ENCODE results near the gene PPP2R2B.

PPP2R2B gene

DNA sequence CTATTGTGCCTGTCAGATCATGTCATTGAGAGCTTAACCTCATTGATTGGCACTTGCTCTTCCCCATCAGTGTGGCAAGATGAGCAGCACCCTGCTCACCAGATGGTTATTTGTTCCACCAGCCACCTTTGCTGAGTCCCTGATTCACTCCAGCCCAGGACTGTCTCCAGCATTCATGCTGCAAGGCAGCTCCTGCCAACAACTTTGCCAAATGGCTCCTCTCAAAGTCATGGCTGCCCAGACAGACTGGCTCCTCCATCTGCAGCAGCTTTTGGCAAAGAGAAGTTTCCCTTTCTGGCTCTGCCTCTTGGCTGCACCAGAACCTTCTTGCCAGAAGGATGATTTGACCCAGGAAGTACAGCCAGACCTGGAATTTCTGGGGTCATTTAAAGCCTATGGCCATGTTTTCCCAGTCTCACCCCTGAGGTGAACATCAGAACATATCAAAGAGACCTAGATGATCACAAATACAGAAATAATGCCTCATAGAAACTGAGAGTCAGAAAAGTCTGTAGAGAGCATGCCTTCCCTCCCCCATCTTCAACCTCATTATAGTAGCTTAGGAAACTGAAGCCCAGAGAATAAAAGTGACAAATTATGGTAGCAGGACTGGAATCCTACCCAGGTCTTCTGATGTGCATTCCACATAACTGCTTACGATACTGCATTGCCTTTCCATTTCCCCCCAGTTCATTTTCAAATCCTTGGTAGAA is 10.4 kb downstream of the PPP2R2B start:
- Mint-ChIP-seq H3K9me3 (no peaks in the 10 kb centered on the region), H3K4me3 (no peak overlapping the region), H3K27ac (no peak overlapping the region), H3K27me3 (no peaks in the 10 kb centered on the region), H3K36me3 (ENCODE audit: low read depth) (no peaks in the 10 kb centered on the region), H3K4me1 (ENCODE audit: low read depth) (no peaks in the 10 kb centered on the region)

DNA sequence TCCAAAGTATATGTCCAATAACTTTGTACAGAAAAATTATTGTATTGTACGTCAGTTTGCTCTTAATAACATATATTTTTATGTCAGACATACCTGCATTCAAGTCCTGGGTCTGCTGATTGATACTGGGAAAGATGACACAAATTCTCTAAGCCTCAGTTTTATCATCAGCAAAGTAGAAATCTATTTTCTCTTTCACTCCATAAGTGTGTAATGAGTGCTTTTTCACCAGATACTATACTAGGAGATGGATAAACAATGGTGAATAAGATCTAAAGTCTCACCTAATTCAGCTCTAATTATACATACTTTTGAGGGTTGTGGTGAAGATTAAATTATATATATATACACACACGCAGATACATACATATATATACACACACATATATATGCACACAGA is 12.3 kb downstream of the PPP2R2B start:
- H3K4me1 Mint-ChIP-seq (ENCODE audit: low read depth) = no peaks in the 10 kb centered on the region
- H3K27ac Mint-ChIP-seq = no peak overlapping the region
- no peaks in the 10 kb centered on the region for H3K27me3 Mint-ChIP-seq
- H3K4me3 Mint-ChIP-seq = no peak overlapping the region
- no peaks in the 10 kb centered on the region for H3K36me3 Mint-ChIP-seq (ENCODE audit: low read depth)
- no peaks in the 10 kb centered on the region for H3K9me3 Mint-ChIP-seq

DNA sequence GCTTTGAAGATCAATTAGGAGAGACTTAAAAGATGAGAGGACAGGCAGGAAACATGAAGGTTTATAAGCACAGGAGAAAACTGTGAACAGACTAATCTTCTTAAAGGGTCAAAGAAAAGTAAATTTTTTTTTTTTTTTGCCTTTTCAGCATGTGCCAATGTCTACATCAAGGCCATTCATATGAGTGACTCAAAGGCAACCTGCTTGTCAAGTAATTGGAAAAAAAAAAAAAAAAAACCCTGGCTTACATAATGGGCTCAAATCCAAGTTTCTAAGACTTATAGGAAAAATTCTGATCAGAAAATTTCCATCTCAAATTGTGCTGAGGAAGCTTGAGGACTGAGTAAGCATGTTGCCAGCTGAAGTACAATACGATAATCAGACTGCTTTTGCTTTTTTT is 15.9 kb downstream of the PPP2R2B start:
- no peak overlapping the region for H3K4me3 Mint-ChIP-seq
- H3K27me3 Mint-ChIP-seq = no peaks in the 10 kb centered on the region
- H3K36me3 Mint-ChIP-seq (ENCODE audit: low read depth) = no peaks in the 10 kb centered on the region
- no peak overlapping the region for H3K27ac Mint-ChIP-seq
- no peaks in the 10 kb centered on the region for H3K4me1 Mint-ChIP-seq (ENCODE audit: low read depth)
- no peaks in the 10 kb centered on the region for H3K9me3 Mint-ChIP-seq

DNA sequence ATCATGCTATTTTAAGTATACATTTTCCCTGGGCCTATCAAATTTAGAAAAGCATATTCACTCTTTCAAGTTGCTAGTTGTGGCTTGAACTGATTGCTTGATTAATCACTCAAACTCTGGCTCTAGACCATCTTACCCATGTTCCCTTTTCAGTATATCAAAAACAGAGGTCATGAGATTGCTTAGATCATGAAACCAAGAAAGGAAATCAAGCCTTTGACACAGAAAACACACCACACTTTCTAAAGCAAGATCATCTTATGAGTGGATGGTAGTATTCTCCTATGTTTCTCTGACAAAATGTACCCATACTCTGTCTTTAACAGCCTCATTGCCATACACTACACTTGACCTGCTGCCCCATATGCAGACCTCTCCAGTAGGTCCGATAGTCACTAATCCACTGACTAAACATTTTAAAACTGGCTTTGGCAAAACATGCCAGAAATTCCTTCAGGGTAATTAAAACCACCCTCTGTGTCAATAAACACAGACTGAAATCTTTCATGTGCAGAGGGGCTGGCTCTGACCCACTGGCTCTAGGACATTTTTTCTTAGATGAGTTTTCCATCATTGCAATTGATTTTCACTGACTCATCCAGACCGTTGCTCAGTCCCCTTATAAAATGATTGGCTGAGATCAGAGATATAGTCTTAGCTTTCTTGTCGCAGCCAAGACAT is 18.2 kb downstream of the PPP2R2B start:
- no peaks in the 10 kb centered on the region for H3K9me3 Mint-ChIP-seq
- no peak overlapping the region for H3K4me3 Mint-ChIP-seq
- no peaks in the 10 kb centered on the region for H3K36me3 Mint-ChIP-seq (ENCODE audit: low read depth)
- no peaks in the 10 kb centered on the region for H3K27me3 Mint-ChIP-seq
- no peak overlapping the region for H3K27ac Mint-ChIP-seq
- no peaks in the 10 kb centered on the region for H3K4me1 Mint-ChIP-seq (ENCODE audit: low read depth)

DNA sequence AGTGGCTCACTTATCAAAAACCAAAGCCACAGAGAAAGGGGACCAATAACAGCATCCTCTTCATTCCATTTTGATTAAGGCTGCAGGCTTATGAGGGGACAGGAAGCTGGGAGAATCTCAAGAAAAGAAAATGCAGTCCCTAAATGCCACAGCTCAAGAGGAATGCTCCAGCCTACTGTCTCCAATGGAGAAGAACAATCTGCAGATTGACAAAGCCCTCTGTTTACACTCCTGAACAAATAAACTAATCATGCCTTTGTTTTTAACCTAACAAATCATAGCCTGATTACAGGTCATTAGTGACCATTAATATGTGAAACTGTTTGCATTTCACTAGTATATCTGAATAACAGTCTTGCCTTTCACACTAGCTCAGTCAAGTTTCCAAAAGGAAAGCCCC is 26.5 kb downstream of the PPP2R2B start:
- Mint-ChIP-seq H3K9me3 (no peaks in the 10 kb centered on the region), H3K36me3 (ENCODE audit: low read depth) (no peaks in the 10 kb centered on the region), H3K4me1 (ENCODE audit: low read depth) (no peaks in the 10 kb centered on the region), H3K27ac (no peak overlapping the region), H3K27me3 (no peaks in the 10 kb centered on the region), H3K4me3 (no peak overlapping the region)

DNA sequence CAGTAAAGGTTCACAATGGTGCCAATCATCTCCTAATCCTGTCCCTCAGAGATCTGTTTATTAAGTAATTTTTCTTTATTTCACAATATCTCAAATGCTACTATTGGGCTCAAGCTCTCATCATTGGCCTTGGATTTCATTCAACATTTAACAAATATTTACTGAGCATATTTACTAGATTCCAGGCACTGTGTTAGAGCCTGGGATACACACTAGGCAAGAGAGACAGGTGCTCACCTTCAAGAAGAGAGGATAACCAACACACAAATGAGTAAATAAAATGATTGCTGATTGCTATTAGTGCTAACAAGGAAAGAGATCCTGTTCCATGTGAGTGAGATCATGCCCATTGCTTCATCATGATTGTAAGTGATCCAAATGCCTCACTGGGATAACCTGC is 27.4 kb downstream of the PPP2R2B start:
- H3K4me3 Mint-ChIP-seq = no peak overlapping the region
- H3K4me1 Mint-ChIP-seq (ENCODE audit: low read depth) = no peaks in the 10 kb centered on the region
- no peak overlapping the region for H3K27ac Mint-ChIP-seq
- no peaks in the 10 kb centered on the region for H3K36me3 Mint-ChIP-seq (ENCODE audit: low read depth)
- no peaks in the 10 kb centered on the region for H3K9me3 Mint-ChIP-seq
- H3K27me3 Mint-ChIP-seq = no peaks in the 10 kb centered on the region

DNA sequence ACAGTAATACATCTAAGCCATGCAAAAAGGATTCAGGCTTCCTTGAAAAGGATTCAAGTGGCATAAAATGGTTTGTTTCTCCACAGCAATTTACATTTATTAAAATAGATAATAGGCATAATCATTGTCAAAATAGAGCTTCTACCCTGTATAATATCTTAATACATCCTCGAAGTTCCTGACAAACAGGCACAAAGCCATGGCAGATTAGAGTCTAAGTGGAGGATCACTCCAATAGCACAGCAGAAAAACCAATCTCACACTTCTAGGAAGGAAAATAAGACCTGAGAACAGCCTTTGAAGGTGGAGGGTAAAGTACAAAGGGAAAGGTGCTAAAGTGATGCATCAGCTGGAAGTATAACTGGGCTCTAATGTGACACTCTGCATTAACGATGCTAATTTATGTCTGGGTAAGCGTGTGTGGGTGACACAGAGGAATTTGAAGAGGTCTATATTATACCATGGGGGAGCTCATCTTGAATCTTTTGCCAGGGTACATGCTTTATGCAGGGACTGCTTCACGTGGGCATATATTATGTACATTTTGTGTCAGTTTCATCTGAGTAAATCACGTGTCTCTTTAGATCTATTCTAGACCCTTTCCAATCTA is 28.8 kb downstream of the PPP2R2B start:
- no peak overlapping the region for H3K27ac Mint-ChIP-seq
- H3K36me3 Mint-ChIP-seq (ENCODE audit: low read depth) = no peaks in the 10 kb centered on the region

DNA sequence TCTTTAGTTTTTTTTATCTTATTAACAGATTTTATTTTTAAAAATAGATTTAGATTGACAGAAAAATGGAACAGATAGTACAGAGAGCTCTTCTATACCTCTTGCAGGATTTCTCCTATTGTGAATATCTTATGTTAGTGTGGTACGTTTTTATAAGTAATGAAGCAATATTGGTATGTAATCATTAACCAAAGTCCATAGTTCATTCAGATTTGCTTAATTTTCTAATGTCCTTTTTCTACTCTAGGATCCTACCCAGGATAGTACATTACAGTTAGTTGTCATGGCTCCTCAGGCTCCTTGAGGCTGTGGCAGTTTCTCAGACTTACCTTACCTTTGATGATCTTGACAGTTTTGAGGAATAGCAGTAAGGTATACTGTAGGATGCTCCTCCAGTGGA is 30.4 kb downstream of the PPP2R2B start:
- Mint-ChIP-seq H3K9me3 (no peaks in the 10 kb centered on the region), H3K4me3 (no peak overlapping the region), H3K27me3 (no peaks in the 10 kb centered on the region), H3K27ac (no peak overlapping the region), H3K36me3 (ENCODE audit: low read depth) (no peaks in the 10 kb centered on the region), H3K4me1 (ENCODE audit: low read depth) (no peaks in the 10 kb centered on the region)

More for the DNA sequence above, 28.8 kb downstream of the PPP2R2B start:
- Mint-ChIP-seq H3K4me3 (no peak overlapping the region), H3K4me1 (ENCODE audit: low read depth) (no peaks in the 10 kb centered on the region), H3K9me3 (no peaks in the 10 kb centered on the region), H3K27me3 (no peaks in the 10 kb centered on the region)

DNA sequence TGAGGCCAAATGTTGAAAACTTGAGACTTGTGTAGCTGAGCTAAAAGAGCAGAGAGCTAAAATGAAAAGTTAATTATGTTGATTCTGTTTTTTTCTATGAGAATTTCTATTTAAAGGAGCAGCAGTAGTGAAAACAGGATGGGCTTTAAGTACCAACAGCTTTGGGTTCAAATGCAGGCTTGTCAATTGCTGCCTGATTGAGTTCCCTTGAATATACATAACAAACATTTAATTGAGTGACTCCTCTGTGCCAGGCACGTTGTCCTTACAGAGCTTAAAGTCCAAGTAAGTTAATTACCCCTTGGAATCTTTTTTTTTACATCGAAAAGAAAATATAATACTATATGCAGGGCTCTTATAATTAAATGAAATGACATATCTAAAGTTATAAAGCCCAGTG is 38.5 kb downstream of the PPP2R2B start:
- Mint-ChIP-seq H3K36me3 (ENCODE audit: low read depth) (no peaks in the 10 kb centered on the region), H3K9me3 (peaks cover 3% of the 10 kb centered on the region), H3K4me1 (ENCODE audit: low read depth) (no peaks in the 10 kb centered on the region), H3K4me3 (no peak overlapping the region), H3K27me3 (no peaks in the 10 kb centered on the region), H3K27ac (no peak overlapping the region)

DNA sequence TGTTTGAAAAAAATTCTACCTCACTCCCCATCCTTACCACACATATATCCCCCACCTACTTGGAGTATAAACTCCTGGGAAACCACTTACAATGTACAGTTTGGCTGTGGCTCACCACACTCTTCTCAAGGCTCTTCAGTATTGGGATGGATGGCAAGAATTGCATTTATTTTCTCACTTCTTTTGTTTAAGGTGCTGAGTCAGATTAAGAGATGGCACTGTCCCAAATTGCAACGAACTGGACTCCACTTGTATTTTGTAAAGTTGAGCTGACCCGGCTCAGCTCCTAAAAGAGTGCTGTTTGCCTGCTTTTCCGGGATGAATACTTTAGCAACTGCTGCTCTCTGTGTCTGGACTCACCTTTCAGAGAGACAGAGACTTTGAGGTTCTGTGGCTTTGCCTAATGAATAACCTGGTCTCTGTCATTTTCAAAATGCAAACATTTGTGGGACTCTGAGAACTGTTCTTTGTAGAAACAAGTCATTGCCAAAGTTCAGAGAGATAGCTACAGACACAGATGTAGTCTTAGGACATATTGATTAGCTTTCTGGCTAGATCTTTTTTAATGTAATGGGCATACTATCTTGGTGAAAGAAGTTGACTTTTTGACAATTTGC is 42.2 kb downstream of the PPP2R2B start:
- H3K36me3 Mint-ChIP-seq (ENCODE audit: low read depth) = no peaks in the 10 kb centered on the region
- peaks cover 6% of the 10 kb centered on the region for H3K4me1 Mint-ChIP-seq (ENCODE audit: low read depth)
- H3K9me3 Mint-ChIP-seq = peaks cover 3% of the 10 kb centered on the region
- H3K4me3 Mint-ChIP-seq = no peak overlapping the region
- no peak overlapping the region for H3K27ac Mint-ChIP-seq
- H3K27me3 Mint-ChIP-seq = no peaks in the 10 kb centered on the region

DNA sequence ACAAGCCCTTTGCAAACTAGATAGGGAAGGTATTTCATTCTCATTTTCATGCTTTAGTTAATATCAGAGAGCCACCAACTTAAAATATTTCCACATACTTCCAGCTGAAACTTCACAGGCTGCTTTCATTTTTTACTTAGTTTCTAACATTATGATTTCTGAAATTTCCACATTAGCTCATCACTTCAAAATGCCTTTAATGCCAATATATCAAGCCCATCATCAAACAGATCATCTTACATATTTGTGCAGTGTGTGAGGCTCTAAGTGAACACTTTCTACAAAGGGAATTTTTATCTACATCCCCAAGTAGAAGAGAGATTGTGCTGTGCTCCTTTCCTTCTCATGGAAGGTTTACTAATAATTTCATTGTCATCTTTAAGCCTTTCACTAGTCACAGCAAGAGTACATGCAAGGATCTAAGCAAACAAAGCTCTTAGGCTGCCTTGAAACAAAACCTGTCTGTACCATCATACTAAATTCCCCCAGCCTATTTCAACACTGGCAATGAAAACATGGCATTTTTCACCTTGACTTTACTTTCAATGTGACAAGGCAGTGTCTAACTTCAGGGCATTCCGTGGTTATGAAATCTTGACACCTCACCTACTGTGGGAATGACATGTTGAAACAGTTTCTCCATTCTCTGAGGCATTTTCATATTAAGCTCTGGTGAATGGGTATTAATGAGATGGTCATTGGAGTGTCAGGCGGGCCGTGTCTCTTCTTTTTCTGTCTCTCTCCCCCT is 45.4 kb downstream of the PPP2R2B start:
- Mint-ChIP-seq H3K27me3 (no peaks in the 10 kb centered on the region), H3K9me3 (no peaks in the 10 kb centered on the region), H3K4me3 (no peak overlapping the region), H3K27ac (no peak overlapping the region), H3K36me3 (ENCODE audit: low read depth) (no peaks in the 10 kb centered on the region), H3K4me1 (ENCODE audit: low read depth) (peaks cover 6% of the 10 kb centered on the region)

DNA sequence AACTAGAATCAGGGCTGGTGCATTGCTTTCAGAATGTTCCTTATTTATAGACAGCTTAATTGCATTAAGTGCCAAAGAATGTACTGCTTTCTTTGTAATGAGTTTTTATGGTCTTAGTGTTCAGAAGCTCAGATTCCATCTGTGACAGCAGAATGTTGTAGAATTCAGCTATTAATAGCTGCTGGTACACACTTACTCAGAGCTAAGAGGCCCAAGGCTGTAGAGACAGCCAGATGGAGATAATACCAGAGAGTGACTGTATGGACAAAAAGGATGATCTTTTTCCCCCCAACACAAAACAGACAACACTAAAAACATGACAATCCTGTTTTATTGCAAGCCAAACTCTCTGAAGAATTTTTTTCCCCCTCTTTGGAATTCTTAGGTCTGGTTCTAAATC is 50.2 kb downstream of the PPP2R2B start:
- H3K36me3 Mint-ChIP-seq (ENCODE audit: low read depth) = no peaks in the 10 kb centered on the region
- H3K27ac Mint-ChIP-seq = no peak overlapping the region
- peaks cover 6% of the 10 kb centered on the region for H3K4me1 Mint-ChIP-seq (ENCODE audit: low read depth)
- no peaks in the 10 kb centered on the region for H3K27me3 Mint-ChIP-seq
- no peaks in the 10 kb centered on the region for H3K9me3 Mint-ChIP-seq
- H3K4me3 Mint-ChIP-seq = no peak overlapping the region

DNA sequence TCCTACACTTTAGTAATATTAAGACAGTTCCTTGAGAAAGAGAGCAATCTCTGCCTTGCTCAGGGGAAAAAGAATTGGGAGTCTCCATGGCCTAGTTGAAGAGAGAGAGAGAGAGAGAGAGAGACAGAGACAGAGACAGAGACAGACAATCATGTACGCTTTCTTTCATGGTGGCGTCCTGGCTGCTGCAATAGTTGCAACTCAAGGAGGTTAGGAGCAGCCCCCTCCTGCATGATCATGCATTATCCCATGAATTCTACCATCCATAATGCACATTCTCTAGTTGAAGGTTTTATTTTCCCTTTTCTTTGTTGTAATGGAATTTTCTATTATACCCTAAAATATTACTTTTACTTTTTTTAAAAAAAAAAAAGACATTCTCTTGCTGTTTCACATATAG is 50.7 kb downstream of the PPP2R2B start:
- Mint-ChIP-seq H3K4me1 (ENCODE audit: low read depth) (peaks cover 1% of the 10 kb centered on the region), H3K27ac (no peak overlapping the region), H3K27me3 (no peaks in the 10 kb centered on the region), H3K36me3 (ENCODE audit: low read depth) (no peaks in the 10 kb centered on the region), H3K4me3 (no peak overlapping the region), H3K9me3 (no peaks in the 10 kb centered on the region)

DNA sequence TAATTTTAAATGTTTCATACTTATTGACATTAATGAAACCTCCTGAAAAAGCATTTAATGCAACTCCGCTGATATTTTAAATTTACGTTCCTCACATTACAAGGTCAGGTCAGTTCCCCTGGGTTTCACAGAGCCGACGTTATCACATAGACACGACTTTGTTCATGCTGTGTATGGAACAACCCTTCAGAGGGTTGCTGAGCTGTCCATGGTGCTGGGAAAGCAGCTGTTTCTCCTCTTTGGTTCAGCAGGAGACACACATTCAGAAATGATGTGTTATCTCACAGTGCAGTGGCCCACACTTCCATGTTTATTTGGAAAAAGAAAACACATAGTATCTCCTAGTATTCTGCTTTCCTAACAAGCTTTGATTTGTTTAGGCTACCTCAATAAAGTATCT is 53.5 kb downstream of the PPP2R2B start:
- H3K4me3 Mint-ChIP-seq = no peak overlapping the region
- no peaks in the 10 kb centered on the region for H3K9me3 Mint-ChIP-seq

DNA sequence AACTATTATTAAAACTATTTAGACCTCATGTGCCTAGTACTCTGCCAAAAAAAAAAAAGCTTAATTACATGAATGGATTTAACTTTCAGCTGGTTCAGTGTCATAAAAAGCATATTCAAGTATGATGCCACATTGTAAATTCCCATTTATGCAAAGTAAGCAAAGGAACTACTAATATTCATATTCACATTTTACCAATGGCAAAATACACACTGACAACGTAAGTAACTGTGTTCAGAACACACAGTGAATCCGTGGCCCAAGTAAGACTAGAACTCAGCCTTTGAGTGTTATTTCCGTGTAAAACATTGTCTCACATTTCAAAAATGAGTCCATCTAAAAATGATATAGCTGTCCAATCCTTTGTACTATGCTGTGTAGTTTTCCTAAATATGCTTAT is 56.8 kb downstream of the PPP2R2B start:
- H3K27me3 Mint-ChIP-seq = no peaks in the 10 kb centered on the region
- no peaks in the 10 kb centered on the region for H3K36me3 Mint-ChIP-seq (ENCODE audit: low read depth)
- no peaks in the 10 kb centered on the region for H3K9me3 Mint-ChIP-seq
- H3K4me1 Mint-ChIP-seq (ENCODE audit: low read depth) = no peaks in the 10 kb centered on the region
- no peak overlapping the region for H3K27ac Mint-ChIP-seq
- no peak overlapping the region for H3K4me3 Mint-ChIP-seq

More for the DNA sequence above, 53.5 kb downstream of the PPP2R2B start:
- Mint-ChIP-seq H3K36me3 (ENCODE audit: low read depth) (no peaks in the 10 kb centered on the region), H3K27me3 (no peaks in the 10 kb centered on the region), H3K27ac (no peak overlapping the region), H3K4me1 (ENCODE audit: low read depth) (no peaks in the 10 kb centered on the region)
